ENCODE data around the gene SLC2A9. TPM values are rescaled to one million over a fixed set of nuclear protein-coding genes. Genes with fewer than 3 reads are reported as not detected.

The SLC2A9 gene
- total and polyA plus RNA-seq, 2 of the 8 experiments (the other 6 are each of a cell fraction or from before 2014, with no cell fraction given), result 0.20 to 0.26 TPM

DNA sequence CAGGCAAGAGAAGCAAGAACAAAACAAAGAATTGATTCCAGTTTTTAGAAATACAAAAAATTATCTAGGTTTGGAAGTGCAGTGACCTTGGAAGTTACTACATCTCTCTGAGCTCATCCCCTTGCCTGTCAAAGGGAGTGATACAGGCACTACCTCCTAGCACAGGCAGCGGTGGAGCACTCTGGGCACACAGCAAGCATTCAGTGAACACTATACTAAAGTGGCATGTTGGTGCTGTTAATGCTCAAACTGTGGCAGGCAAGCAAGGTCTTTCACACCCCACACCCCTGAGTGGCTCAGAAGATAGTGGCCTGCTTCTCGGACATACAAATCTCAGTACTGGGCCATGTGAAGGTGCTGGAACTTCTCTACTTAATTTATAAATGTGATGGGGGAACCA, 188.7 kb downstream of the SLC2A9 start:
- ChIA-PET CTCF (ENCODE audit: partially characterized antibody) (interaction anchor here (0.9 to 1.8 kb wide), 2 partner anchors 183 kb away, joined by 4 to 8 read pairs; no protein-coding TSS in a partner anchor), POLR2A (ENCODE audit: partially characterized antibody) (no interaction called here)
- no peak for FAIRE-seq
- TF ChIP-seq MAX (IDR thresholded peaks at IDR 0.05), result no peak
- TF ChIP-seq GTF2F1 (IDR thresholded peaks at IDR 0.05; ENCODE audit: borderline replicate concordance, low read depth, low read length), result no peak
- no peak for TF ChIP-seq HDAC2 (IDR thresholded peaks at IDR 0.05; ENCODE audit: borderline replicate concordance in 1 of 2, low read depth in 2 of 2, low read length in 2 of 2)
- TF ChIP-seq CBX8 (IDR thresholded peaks at IDR 0.05; ENCODE audit: borderline replicate concordance, low read depth, low read length), result no peak
- TF ChIP-seq SIX5 (IDR thresholded peaks at IDR 0.05; ENCODE audit: low read depth, low read length), result no peak
- no peak overlapping the region for H4K8ac ChIP-seq (ENCODE audit: extremely low read depth, insufficient read depth, low read length)
- H3K4me2 ChIP-seq (ENCODE audit: insufficient read depth in 1 of 2, low read depth in 2 of 2, low read length in 2 of 2), result no peak overlapping the region
- no peak overlapping the region for H3K9ac ChIP-seq (replicated peaks in 1 of 4; ENCODE audit: extremely low read depth in 1 of 4, low read depth in 3 of 4, low read length in 3 of 4)
- no peaks in the 10 kb centered on the region for H3K9me3 ChIP-seq (ENCODE audit: insufficient read depth in 2 of 2, low read depth in 1 of 2, low read length in 1 of 2)
- no peak overlapping the region for H2BK12ac ChIP-seq (ENCODE audit: low read depth, low read length)
- no peak overlapping the region for H2BK120ac ChIP-seq (replicated peaks; ENCODE audit: low read depth, low read length)
- H2BK15ac ChIP-seq (ENCODE audit: low read length), result no peak overlapping the region
- no peaks in the 10 kb centered on the region for H3K36me3 ChIP-seq (ENCODE audit: control insufficient read depth in 2 of 4, insufficient read depth in 4 of 4, low read length in 3 of 4)
- H3K27me3 ChIP-seq (replicated peaks in 1 of 4; ENCODE audit: control insufficient read depth in 3 of 4, extremely low read depth in 1 of 4, insufficient read depth in 3 of 4, low read length in 3 of 4), result no peaks in the 10 kb centered on the region; a peak in 1 of 7 replicates
- H3K4ac ChIP-seq (replicated peaks; ENCODE audit: insufficient read length, low read depth, low read length), result no peak overlapping the region
- H4K5ac ChIP-seq (ENCODE audit: insufficient read length, low read depth, low read length), result no peak overlapping the region
- no peaks in the 10 kb centered on the region for H4K20me1 ChIP-seq (replicated peaks in 1 of 2; ENCODE audit: control insufficient read depth in 1 of 2, insufficient read depth in 2 of 2, low read length in 2 of 2)
- no peak overlapping the region for H2BK5ac ChIP-seq (ENCODE audit: low read depth, low read length)
- H3K79me1 ChIP-seq (ENCODE audit: low read depth, low read length), result no peaks in the 10 kb centered on the region
- no peak overlapping the region for H3K18ac ChIP-seq (ENCODE audit: extremely low read depth, low read length)
- H2AFZ ChIP-seq (ENCODE audit: low read length), result no peak overlapping the region
- no peak overlapping the region for H2BK20ac ChIP-seq (ENCODE audit: low read length)
- H3K4me3 ChIP-seq (ENCODE audit: extremely low read depth in 1 of 4, insufficient read depth in 2 of 4, low read depth in 3 of 4, low read length in 4 of 4), result no peak overlapping the region
- H3K23ac ChIP-seq (ENCODE audit: insufficient read length), result no peak overlapping the region
- no peak overlapping the region for H3K56ac ChIP-seq (replicated peaks; ENCODE audit: insufficient read length, low read depth, low read length)
- no peak for DNase-seq (ENCODE audit: low read depth in 1 of 2, low spot score in 2 of 2)
- no peak overlapping the region for H4K91ac ChIP-seq (replicated peaks; ENCODE audit: insufficient read length, low read length)
- WGBS, 2 experiments (ENCODE audit: extremely low coverage in 1 of 2, insufficient coverage in 1 of 2, insufficient read length in 1 of 2, insufficient replicate concordance in 2 of 2, low coverage in 1 of 2, low lambda C conversion rate in 2 of 2, missing lambda C conversion rate in 1 of 2), result 90% methylated on average over 2 of the region's 2 CpGs; no CpG with 5 or more reads in 1 of the 2 experiments
- no peak overlapping the region for H3K14ac ChIP-seq (ENCODE audit: insufficient read length)
- no peaks in the 10 kb centered on the region for H3K23me2 ChIP-seq (ENCODE audit: low read depth, low read length)
- H2AK5ac ChIP-seq (ENCODE audit: low read depth, low read length), result no peak overlapping the region
- H3K4me1 ChIP-seq (replicated peaks in 1 of 4; ENCODE audit: control insufficient read depth in 3 of 4, insufficient read depth in 4 of 4, low read length in 3 of 4), result no peaks in the 10 kb centered on the region
- H3K27ac ChIP-seq (ENCODE audit: low read depth, low read length), result no peak overlapping the region
- H3K79me2 ChIP-seq (ENCODE audit: control insufficient read depth in 1 of 2, insufficient read depth in 2 of 2, low read length in 2 of 2), result no peaks in the 10 kb centered on the region
